ENCODE results near the gene TLCD3B. TPM values are rescaled to one million over a fixed set of nuclear protein-coding genes. Genes with fewer than 3 reads are reported as not detected.

TLCD3B gene
- total and polyA plus RNA-seq, 2 of the 4 experiments (the other 2 are of a cell fraction), result 0.19 TPM; not detected in 1

- TF ChIP-seq CEBPB (IDR thresholded peaks at IDR 0.05; ENCODE audit: low read depth, low read length), result no peak
Observed at GRCh38 chr16:30060836-30061554, 29.9 kb upstream of the TLCD3B start (continued).

DNA sequence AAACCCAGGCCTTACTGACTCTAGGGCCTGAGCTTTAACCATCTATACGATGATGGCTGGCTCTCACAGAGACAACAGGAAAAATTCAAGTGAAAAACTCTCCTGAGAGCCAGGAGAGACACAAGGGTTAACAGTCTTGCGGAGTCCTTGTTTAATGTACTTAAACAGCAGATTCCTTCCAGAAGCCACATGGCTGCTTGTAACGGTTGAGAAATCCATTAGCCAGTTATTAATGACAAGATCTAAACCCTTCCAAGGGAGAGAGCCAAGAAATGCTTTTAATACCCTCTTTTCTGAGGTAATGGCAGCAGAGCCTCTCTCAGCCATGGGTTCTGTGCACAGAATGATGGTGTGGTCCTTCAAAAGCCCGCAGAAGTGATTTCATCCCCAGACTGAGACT, 29.3 kb upstream of the TLCD3B start:
- Histone ChIP-seq H3K4me3 (ENCODE audit: insufficient read depth, low read depth, low read length) (no peak overlapping the region), H3K23ac (ENCODE audit: low read depth, low read length) (no peak overlapping the region), H4K5ac (ENCODE audit: low read depth, low read length) (no peak overlapping the region), H2BK15ac (ENCODE audit: low read depth, low read length) (no peak overlapping the region), H3K56ac (ENCODE audit: extremely low read depth, insufficient read depth, low read length) (no peak overlapping the region), H2AK5ac (ENCODE audit: low read depth, low read length) (no peak overlapping the region), H3K4ac (ENCODE audit: low read depth, low read length) (no peak overlapping the region), H3K9me1 (ENCODE audit: insufficient read depth, low read length) (peaks cover 9% of the 10 kb centered on the region), H4K91ac (ENCODE audit: insufficient read depth, low read depth, low read length) (no peak overlapping the region), H3K27ac (ENCODE audit: insufficient read depth, low read length) (peak overlapping the region; percentile 36; the same call in 1 of the 2 replicates), H3K14ac (replicated peaks; ENCODE audit: low read depth, low read length) (no peak overlapping the region), H3K4me2 (ENCODE audit: low read depth, low read length) (no peak overlapping the region; the same call in 1 of the 2 replicates), H2BK5ac (ENCODE audit: low read depth, low read length, poor library complexity, severe bottlenecking) (no peak overlapping the region), H3K9me3 (ENCODE audit: control insufficient read depth, insufficient read depth, low read length) (no peaks in the 10 kb centered on the region), H4K8ac (ENCODE audit: low read depth in 2 of 2, low read length in 2 of 2) (no peak overlapping the region), H2BK20ac (ENCODE audit: low read depth, low read length) (no peak overlapping the region), H2AFZ (replicated peaks; ENCODE audit: low read length, poor library complexity) (no peak overlapping the region), H2BK120ac (ENCODE audit: low read depth, low read length) (no peak overlapping the region), H3K18ac (ENCODE audit: low read depth, low read length) (no peak overlapping the region), H2AK9ac (replicated peaks; ENCODE audit: low read depth, low read length, poor library complexity) (no peak overlapping the region), H3K4me1 (ENCODE audit: control insufficient read depth, insufficient read depth, low read length) (peaks cover 18% of the 10 kb centered on the region), H3K36me3 (ENCODE audit: control insufficient read depth, insufficient read depth, low read length) (peaks cover 2% of the 10 kb centered on the region; the same call in 1 of the 2 replicates), H3K27me3 (ENCODE audit: control insufficient read depth, insufficient read depth, low read length) (no peaks in the 10 kb centered on the region), H4K20me1 (ENCODE audit: insufficient read depth, low read length) (no peaks in the 10 kb centered on the region; the same call in 1 of the 2 replicates), H3K79me1 (ENCODE audit: low read depth in 1 of 2, low read length in 2 of 2) (peaks cover 19 to 24% of the 10 kb centered on the region in 2 experiments; a peak in 3 of 4 replicates), H3K9ac (ENCODE audit: low read depth, low read length) (no peak overlapping the region)
- DNase-seq (no peak), ATAC-seq (ENCODE audit: low read depth) (no peak)
- CTCF ChIA-PET, result no interaction called here
- BruUV-seq (replicated peaks), result no TSS peak
- POLR2A ChIA-PET (ENCODE audit: unreplicated experiment), result no interaction called here
- dilution Hi-C loops (cut with HindIII; ENCODE audit: low sequenced_read_pairs, unreplicated experiment) (no loop called here), in situ Hi-C loops (cut with MboI; ENCODE audit: low sequenced_read_pairs) (no loop called here), intact Hi-C loops (cut with micrococcal nuclease) (no loop called here)
- no CpG with 5 or more reads among the region's 4 CpGs for WGBS, 2 experiments (ENCODE audit: extremely low coverage in 2 of 2, insufficient read length in 1 of 2)
- TF ChIP-seq RFX5 (IDR thresholded peaks at IDR 0.05; ENCODE audit: low read depth, low read length), result no peak
- no peak for TF ChIP-seq NFE2L2 (IDR thresholded peaks at IDR 0.05; ENCODE audit: low read depth, low read length)
- TF ChIP-seq RAD21 (IDR thresholded peaks at IDR 0.05; ENCODE audit: low read length), result no peak
- TF ChIP-seq USF2 (IDR thresholded peaks at IDR 0.05; ENCODE audit: low read depth, low read length), result no peak
- no peak for TF ChIP-seq SMC3 (IDR thresholded peaks at IDR 0.05; ENCODE audit: low read depth, low read length)
- TF ChIP-seq BHLHE40 (IDR thresholded peaks at IDR 0.05; ENCODE audit: low read depth, low read length), result no peak
- TF ChIP-seq ELK1 (IDR thresholded peaks at IDR 0.05; ENCODE audit: borderline replicate concordance, low read depth, low read length), result no peak
- TF ChIP-seq, protein P1, sequence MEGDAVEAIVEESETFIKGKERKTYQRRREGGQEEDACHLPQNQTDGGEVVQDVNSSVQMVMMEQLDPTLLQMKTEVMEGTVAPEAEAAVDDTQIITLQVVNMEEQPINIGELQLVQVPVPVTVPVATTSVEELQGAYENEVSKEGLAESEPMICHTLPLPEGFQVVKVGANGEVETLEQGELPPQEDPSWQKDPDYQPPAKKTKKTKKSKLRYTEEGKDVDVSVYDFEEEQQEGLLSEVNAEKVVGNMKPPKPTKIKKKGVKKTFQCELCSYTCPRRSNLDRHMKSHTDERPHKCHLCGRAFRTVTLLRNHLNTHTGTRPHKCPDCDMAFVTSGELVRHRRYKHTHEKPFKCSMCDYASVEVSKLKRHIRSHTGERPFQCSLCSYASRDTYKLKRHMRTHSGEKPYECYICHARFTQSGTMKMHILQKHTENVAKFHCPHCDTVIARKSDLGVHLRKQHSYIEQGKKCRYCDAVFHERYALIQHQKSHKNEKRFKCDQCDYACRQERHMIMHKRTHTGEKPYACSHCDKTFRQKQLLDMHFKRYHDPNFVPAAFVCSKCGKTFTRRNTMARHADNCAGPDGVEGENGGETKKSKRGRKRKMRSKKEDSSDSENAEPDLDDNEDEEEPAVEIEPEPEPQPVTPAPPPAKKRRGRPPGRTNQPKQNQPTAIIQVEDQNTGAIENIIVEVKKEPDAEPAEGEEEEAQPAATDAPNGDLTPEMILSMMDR (conservative IDR thresholded peaks at IDR 0.05; ENCODE audit: low read depth, low read length), result no peak
